H4 (cell line): ENCODE data around the gene POLR3GL. TPM values are rescaled to one million over a fixed set of nuclear protein-coding genes. Genes with fewer than 3 reads are reported as not detected.
"Not testable (repeated sequence)": the region's sequence is repeated elsewhere in the genome, so short reads cannot be mapped to it uniquely, and the experiment has no call there.

ENCODE experiments used
- DNase-seq: peaks from one replicate; pipeline ENCODE4 v3.0.0-alpha.2; 2015; ENCODE audit warnings: low spot score
- total RNA-seq: library from RNA; depleted of rRNA; stranded (reverse); fragments of >200 nt; shearing (Covaris generic); gene quantifications from 2 replicates; pipeline ENCODE4 v1.2.3, GENCODE V29; 2014; rRNA removed

The POLR3GL gene
- 16.9 and 21.2 TPM in 2 replicates for total RNA-seq

- peak; percentile 90 for DNase-seq
These were observed at the start of gene POLR3GL, which contains the start of gene ANKRD34A for GRCh38 chr1:145964328-145965118. POLR3GL (plus strand) TSS chr1:145964690; CDS start chr1:145974866, 10,176 bp downstream. ANKRD34A (minus strand) TSS chr1:145964575; CDS start chr1:145961759, 2,816 bp downstream.

DNA sequence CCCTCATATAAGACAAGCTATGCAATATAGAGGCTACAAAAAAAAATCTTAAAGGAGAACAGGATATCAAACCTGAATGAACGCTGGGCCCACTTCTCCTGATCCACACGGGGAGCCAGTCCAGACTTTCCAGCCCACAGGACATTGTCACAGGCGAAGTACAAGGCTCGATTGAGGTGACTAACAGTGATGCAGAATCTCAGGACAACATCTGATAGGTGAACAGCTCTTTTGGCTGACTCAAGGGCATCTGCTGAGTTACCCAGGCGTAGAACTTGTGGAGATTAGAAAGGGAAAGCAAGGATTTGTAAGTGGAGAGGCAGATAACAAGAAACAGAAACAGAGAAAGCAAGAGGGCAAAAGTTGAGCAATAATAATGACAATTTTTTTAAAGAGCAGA lies 47.7 kb upstream of the POLR3GL start:
- DNase-seq: no peak

- no peak for DNase-seq
These were observed 46.9 kb upstream of the POLR3GL start for GRCh38 chr1:145917595-145917994.

GRCh38 chr1:145918144-145918991 lies 46.1 kb upstream of the POLR3GL start, which contains the start of gene PEX11B:
PEX11B (minus strand) TSS chr1:145918717; CDS start chr1:145918688, 29 bp downstream.
- peak; percentile 59 for DNase-seq

GRCh38 chr1:145918992-145919939 lies 45.2 kb upstream of the POLR3GL start:
- DNase-seq: peak; percentile 31

- not testable (repeated sequence) for DNase-seq
These were observed 44.2 kb upstream of the POLR3GL start for GRCh38 chr1:145920297-145920696.

DNA sequence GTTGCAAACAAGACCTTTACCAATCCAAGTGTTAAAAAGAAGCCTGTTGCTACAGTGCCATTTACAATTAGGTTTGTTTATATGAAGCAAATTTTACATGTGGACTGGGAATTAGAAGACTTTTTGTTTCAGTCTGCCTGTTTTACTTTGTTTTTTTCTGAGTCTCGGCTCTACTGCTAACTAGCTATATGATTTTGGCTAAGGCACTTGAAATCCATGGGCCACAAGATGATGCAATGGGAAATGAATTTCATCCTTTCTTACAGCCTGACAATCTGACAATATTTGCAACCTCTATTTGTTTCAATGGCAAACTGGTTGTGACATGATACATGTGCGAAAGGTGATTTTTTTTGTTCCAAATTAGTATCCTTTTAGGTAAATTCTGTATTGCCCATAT lies 42.2 kb upstream of the POLR3GL start:
- no peak for DNase-seq

GRCh38 chr1:145926686-145927062 lies 37.8 kb upstream of the POLR3GL start:
- DNase-seq: no peak

- DNase-seq: peak; percentile 99
These were observed 37.2 kb upstream of the POLR3GL start, which contains the start of gene RBM8A for GRCh38 chr1:145927063-145927886. RBM8A (minus strand) TSS chr1:145927484; CDS start chr1:145927426, 58 bp downstream.

DNA sequence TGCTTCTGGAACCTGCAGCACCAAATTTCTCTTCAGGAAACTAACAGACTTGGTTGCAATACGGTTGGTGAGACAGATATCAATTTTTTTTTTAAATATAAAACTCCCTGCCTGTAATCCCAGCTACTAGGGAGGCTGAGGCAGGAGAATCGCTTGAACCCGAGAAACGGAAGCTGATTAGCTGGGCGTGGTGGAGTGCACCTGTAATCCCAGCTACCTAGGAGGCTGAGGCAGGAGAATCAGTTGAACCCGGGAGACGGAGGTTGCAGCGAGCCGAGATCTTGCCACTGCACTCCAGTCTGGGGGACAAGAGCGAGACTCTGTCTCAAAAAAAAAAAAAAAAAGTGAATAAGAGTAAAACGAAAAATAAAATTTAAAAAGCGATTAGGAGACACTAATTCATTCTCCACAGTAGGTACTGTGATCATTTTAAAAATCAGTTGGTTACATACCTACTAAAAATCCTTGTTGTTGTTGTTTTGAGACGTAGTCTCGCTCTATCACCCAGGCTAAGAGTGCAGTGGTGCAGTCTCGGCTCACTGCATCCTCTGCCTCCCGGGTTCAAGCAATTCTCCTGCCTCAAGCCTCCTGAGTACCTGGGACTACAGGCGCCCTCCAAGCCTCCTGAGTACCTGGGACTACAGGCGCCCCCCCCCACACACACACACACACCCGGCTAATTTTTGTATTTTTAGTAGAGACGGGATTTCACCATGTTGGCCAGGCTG lies 36.4 kb upstream of the POLR3GL start:
- DNase-seq: no peak

- DNase-seq: not testable (repeated sequence)
These were observed 31.9 kb upstream of the POLR3GL start for GRCh38 chr1:145932522-145933009.

DNA sequence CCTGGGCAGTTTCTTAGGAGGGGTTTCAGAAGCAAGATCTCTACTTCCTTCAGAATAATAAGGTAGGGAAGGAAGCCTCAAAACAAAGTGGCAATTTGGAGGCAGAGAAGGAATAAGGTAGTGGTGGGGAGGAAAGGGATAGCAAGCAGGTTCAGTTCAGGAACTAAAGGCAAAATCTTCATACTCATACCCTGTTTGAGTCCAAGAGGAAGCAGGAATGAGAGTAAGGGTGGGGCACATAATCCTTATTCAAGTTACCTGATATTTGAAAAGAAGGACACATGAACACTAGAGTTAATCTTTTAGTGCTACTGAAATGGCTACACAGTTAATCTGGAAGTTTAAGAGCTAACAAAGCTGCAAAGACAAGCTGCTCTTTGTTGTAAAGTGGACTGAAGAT lies 28.8 kb upstream of the POLR3GL start:
- DNase-seq: no peak

DNA sequence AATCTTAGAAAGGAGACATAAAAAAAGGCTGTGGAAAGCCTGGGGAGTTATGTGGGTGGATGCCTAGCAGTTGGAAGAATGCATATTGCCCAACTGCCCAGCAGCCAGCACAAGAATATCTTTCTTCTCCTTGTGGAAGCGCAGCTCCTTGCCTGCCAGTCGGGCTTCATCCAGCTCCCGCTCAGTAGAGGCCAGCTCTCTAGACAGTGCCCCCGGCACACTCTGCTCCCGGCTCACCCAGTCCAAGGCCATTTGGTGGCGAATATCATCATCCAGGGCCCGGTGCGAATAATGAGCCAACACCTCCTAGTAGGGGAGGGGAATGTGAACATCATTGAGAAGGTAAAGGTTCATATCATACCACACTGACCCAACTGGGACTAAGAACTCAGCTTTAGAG lies 28.2 kb upstream of the POLR3GL start:
- no peak for DNase-seq

DNA sequence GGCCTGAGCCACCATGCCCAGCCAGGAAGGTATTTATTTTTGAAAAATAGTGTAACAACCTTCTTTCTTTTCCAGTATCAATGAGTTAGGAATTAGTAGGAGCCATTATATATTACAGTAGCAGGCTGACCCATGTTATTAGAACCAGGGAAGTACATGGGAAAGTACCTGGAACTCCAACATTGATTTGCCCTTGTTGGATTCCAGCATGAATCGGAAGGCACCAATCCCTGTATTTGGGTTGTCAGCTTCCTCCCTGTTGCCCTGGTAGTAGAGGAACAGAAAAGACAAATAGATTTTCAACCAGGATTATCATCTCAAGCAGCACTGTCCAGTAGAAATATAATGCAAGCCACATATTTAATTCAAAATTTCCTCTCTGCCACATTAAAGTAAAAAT lies 27.1 kb upstream of the POLR3GL start:
- no peak for DNase-seq

DNA sequence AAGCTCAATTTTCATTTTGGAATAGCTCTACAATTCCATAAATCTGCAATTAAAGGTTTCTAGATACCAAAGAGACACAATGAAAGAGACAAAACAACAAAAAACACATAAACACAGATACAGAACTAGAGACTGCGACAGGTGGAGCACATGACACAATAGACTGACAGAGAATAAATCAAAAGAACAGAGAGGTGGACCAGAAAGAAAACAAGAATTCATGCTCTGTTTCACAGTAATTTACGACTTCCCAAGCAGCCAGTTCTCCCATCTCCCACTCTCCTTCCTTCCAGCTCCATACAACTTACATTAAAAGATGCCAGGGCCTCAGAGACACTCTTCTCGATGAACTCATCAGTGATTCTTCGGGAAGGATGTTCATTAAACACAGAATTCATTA lies 22.1 kb upstream of the POLR3GL start:
- no peak for DNase-seq

GRCh38 chr1:145942871-145943270 lies 21.6 kb upstream of the POLR3GL start:
- no peak for DNase-seq

GRCh38 chr1:145944532-145944931 lies 20.0 kb upstream of the POLR3GL start:
- no peak for DNase-seq

DNA sequence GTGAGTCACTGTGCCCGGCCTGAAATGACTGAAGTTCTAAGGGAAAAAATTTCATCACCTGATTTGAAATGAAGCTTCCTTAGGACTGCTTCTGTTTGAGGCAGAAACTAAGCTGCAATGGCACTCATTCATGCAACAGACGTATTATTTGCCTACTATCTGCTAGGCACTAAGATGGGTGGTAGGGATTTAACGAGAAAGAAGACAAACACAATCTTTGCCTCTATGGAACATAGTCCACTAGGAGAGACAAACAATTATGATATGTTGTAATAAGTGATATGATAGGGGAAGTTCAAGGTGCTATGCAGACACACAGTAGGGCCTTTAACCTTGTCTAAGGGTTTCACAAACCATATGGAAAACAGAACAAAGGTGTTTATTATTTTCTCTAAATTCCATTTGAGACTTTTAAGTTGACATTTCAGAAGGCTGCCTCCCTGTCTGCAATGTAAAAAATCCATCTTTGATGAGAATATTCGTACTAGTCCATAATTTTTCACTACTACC lies 18.0 kb upstream of the POLR3GL start:
- no peak for DNase-seq

DNA sequence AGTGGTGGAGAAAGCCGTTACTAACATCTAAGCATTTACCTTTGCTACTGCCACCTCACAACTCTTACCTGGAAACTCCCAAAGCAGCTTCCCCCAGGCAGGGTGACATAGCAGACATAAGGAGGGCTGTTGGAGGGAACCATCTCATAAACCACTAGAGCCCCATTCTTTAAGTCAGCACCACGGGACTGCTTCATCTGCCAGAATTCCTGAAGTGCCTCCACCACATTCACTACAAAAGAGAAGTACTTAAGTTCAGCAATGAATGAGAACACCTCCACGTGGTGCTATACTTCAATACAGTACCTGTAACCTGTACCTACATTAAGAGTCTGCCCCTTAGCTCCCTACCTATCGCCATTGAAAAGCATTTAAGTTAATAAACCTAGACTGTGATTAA lies 16.9 kb upstream of the POLR3GL start:
- no peak for DNase-seq
